IPS DF 4.7 (cell line): ENCODE measurements around the gene HABP4.

ENCODE experiments used
- DNase-seq: peaks from one replicate; pipeline ENCODE4 v3.0.0-alpha.2; 2013; ENCODE audit warnings: low spot score; ENCODE audit errors: extremely low read depth

The HABP4 gene

DNA sequence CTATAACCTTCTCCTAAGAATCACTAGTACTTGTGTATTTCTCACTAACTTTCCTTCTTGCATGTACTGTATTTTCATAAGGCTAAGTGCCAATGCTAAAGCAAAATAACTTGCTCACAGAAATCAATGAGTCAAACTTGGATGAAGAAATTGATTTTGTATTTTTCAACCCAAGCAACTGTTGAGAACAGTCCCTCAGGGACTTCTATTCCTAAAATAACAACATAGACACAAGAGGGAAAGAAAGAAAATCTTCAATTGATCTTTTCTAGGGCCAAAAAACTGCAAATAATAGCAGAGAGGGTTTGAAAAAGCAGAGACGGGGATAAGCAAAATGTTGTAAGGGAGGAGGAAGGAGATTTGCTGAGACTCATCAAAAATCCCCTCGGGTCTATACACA, 69.8 kb downstream of the HABP4 start:
- DNase-seq, result no peak

GRCh38 chr9:96522366-96522765, 72.4 kb downstream of the HABP4 start:
- DNase-seq, result no peak

GRCh38 chr9:96523374-96523773, 73.4 kb downstream of the HABP4 start:
- DNase-seq, result no peak

DNA sequence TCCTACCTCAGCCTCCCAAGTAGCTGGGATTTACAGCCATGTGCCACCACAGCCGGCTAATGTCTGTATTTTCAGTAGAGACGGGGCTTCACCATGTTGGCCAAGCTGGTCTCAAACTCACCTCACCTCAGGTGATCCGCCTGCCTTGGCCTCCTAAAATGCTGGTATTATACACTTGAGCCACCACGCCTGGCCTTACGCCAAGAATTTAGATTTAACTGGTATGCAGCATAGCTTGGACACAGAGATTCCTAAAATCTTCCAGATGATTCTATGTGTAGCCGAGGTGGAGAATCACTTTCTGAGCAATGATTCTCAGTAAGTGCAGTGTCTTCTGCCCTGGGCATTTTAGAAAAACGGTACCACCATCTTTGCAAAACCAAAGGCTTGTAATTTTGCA, 74.1 kb downstream of the HABP4 start:
- DNase-seq, result no peak

DNA sequence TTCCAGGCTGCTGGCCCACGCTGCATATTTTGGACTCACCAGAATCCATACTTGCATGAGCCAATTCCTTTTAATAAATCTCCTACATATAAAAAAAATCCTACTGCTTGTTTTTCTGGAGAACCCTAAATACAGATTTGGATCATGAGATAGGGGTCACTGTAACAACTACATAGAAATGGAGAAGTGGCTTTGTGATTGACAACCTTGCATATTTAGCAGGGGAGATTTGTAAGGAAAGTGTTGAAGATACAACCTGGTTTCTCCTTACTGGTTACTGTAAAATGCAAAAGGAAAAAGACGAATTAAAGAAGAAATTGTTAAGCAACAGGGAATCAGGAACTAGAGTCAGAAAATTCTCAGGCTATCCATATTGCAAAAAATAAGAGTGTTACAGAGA, 74.8 kb downstream of the HABP4 start:
- DNase-seq, result no peak

DNA sequence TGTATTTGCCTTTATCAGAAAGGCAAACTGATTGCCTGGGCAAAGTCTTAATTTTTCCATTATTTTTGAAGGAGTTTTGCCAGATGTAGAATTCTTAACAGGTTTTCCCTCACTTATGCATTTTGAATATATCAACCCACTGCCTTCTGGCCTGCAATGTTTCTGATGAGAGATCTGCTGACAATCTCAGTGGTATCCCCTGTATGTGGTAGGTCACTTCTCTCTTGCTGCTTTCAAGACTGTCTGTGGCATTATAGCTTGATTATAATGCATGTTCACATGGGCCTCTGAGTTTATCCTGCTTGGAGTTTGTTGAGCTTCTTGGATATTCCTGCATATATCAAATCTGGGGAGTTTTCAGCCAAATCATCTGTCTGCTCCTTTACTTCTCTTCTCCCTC, 82.2 kb downstream of the HABP4 start:
- no peak for DNase-seq

- DNase-seq, result no peak
Observed at GRCh38 chr9:96540106-96540505, 90.1 kb downstream of the HABP4 start.
